ENCODE measurements around the gene SPPL2A. TPM values are rescaled to one million over a fixed set of nuclear protein-coding genes. Genes with fewer than 3 reads are reported as not detected.

Gene SPPL2A
- total RNA-seq, 1 experiment from 2014 or later, result 34.4 TPM

GRCh38 chr15:50676799-50677483 is 88.6 kb downstream of the SPPL2A start:
- Histone ChIP-seq H3F3A (ENCODE audit: low read length, unreplicated experiment) (no peaks in the 10 kb centered on the region), H3K4me1 (ENCODE audit: insufficient read depth, low read length) (no peaks in the 10 kb centered on the region), H2AFZ (ENCODE audit: low read length) (no peak overlapping the region), H3K4me3 (ENCODE audit: low read length) (no peak overlapping the region), H3K4me2 (ENCODE audit: low read length) (no peak overlapping the region), H4K20me1 (ENCODE audit: low read length) (0 out of 2 replicates have a peak, but pooled peaks cover 4% of the 10 kb centered on the region), H3K79me2 (ENCODE audit: low read length) (peaks cover 74% of the 10 kb centered on the region), H3K36me3 (ENCODE audit: low read depth, low read length) (no peaks in the 10 kb centered on the region), H3K9me3 (ENCODE audit: low read length) (no peaks in the 10 kb centered on the region), H3K27ac (ENCODE audit: low read length) (no peak overlapping the region), H3K9me2 (replicated peaks; ENCODE audit: low read length) (no peaks in the 10 kb centered on the region), H3K9ac (ENCODE audit: low read length) (no peak overlapping the region), H3K27me3 (ENCODE audit: low read length) (no peaks in the 10 kb centered on the region)
- ATAC-seq (peak; percentile 11; the same call in 1 of the 2 replicates), DNase-seq (no peak)
- ChIA-PET POLR2A (ENCODE audit: unreplicated experiment) (interaction anchor here (0.7 kb wide), 1 partner anchor 230 kb away, joined by 3 read pairs; no protein-coding TSS in a partner anchor), CTCF (interaction anchor here (0.7 kb wide), 1 partner anchor 176 kb away, joined by 4 read pairs; no protein-coding TSS in a partner anchor)
- intact Hi-C loops (cut with micrococcal nuclease), result no loop called here
- BruUV-seq (replicated peaks), result no TSS peak
- TF ChIP-seq EZH2phosphoT487 (IDR thresholded peaks at IDR 0.05; ENCODE audit: borderline replicate concordance, low read length), result no peak
- TF ChIP-seq EZH2 (IDR thresholded peaks at IDR 0.05; ENCODE audit: low read length, unreplicated experiment), result no peak
- no peak for TF ChIP-seq CTCF (conservative IDR thresholded peaks at IDR 0.05; ENCODE audit: low read depth, low read length)

GRCh38 chr15:50675535-50676144 is 89.9 kb downstream of the SPPL2A start:
- Histone ChIP-seq H3K36me3 (ENCODE audit: low read depth, low read length) (no peaks in the 10 kb centered on the region), H3K9ac (ENCODE audit: low read length) (no peak overlapping the region), H4K20me1 (ENCODE audit: low read length) (0 out of 2 replicates have a peak, but pooled peaks cover 4% of the 10 kb centered on the region), H3K9me2 (replicated peaks; ENCODE audit: low read length) (no peaks in the 10 kb centered on the region), H3K9me3 (ENCODE audit: low read length) (no peaks in the 10 kb centered on the region), H3K79me2 (ENCODE audit: low read length) (peaks cover 71% of the 10 kb centered on the region), H3K27me3 (ENCODE audit: low read length) (no peaks in the 10 kb centered on the region), H3K4me1 (ENCODE audit: insufficient read depth, low read length) (no peaks in the 10 kb centered on the region), H2AFZ (ENCODE audit: low read length) (no peak overlapping the region), H3K27ac (ENCODE audit: low read length) (no peak overlapping the region), H3K4me2 (ENCODE audit: low read length) (no peak overlapping the region), H3K4me3 (ENCODE audit: low read length) (no peak overlapping the region), H3F3A (ENCODE audit: low read length, unreplicated experiment) (no peaks in the 10 kb centered on the region)
- POLR2A ChIA-PET (ENCODE audit: unreplicated experiment), result no interaction called here
- BruUV-seq (replicated peaks), result no TSS peak
- CTCF ChIA-PET, result no interaction called here
- ATAC-seq (peak; percentile 43; the same call in 1 of the 2 replicates), DNase-seq (peak; percentile 65)
- intact Hi-C loops (cut with micrococcal nuclease), result loop anchor here (1.0 kb wide), 2 partner anchors 202 to 232 kb away; no protein-coding TSS in a partner anchor
- TF ChIP-seq EZH2 (IDR thresholded peaks at IDR 0.05; ENCODE audit: low read length, unreplicated experiment), result no peak
- TF ChIP-seq CTCF (conservative IDR thresholded peaks at IDR 0.05; ENCODE audit: low read depth, low read length), result peak; percentile 75
- TF ChIP-seq EZH2phosphoT487 (IDR thresholded peaks at IDR 0.05; ENCODE audit: borderline replicate concordance, low read length), result no peak

- no peaks in the 10 kb centered on the region for H4K20me1 ChIP-seq (ENCODE audit: low read length)
- H3K4me1 ChIP-seq (ENCODE audit: insufficient read depth, low read length), result no peaks in the 10 kb centered on the region
- TF ChIP-seq EZH2 (IDR thresholded peaks at IDR 0.05; ENCODE audit: low read length, unreplicated experiment) (no peak), CTCF (conservative IDR thresholded peaks at IDR 0.05; ENCODE audit: low read depth, low read length) (no peak), EZH2phosphoT487 (IDR thresholded peaks at IDR 0.05; ENCODE audit: borderline replicate concordance, low read length) (no peak)
- H3K4me3 ChIP-seq (ENCODE audit: low read length), result no peak overlapping the region
- peaks cover 39% of the 10 kb centered on the region for H3K79me2 ChIP-seq (ENCODE audit: low read length)
- CTCF ChIA-PET, result no interaction called here
- no peak for ATAC-seq
- no peaks in the 10 kb centered on the region for H3K9me3 ChIP-seq (ENCODE audit: low read length)
- BruUV-seq (replicated peaks), result no TSS peak
- no peak overlapping the region for H3K4me2 ChIP-seq (ENCODE audit: low read length)
- intact Hi-C loops (cut with micrococcal nuclease), result no loop called here
- H3K27ac ChIP-seq (ENCODE audit: low read length), result no peak overlapping the region
- no peaks in the 10 kb centered on the region for H3K9me2 ChIP-seq (replicated peaks; ENCODE audit: low read length)
- H3K27me3 ChIP-seq (ENCODE audit: low read length), result no peaks in the 10 kb centered on the region
- no peaks in the 10 kb centered on the region for H3F3A ChIP-seq (ENCODE audit: low read length, unreplicated experiment)
- DNase-seq, result no peak
- no peak overlapping the region for H2AFZ ChIP-seq (ENCODE audit: low read length)
- POLR2A ChIA-PET (ENCODE audit: unreplicated experiment), result no interaction called here
- no peak overlapping the region for H3K9ac ChIP-seq (ENCODE audit: low read length)
- H3K36me3 ChIP-seq (ENCODE audit: low read depth, low read length), result no peaks in the 10 kb centered on the region
Observed at GRCh38 chr15:50670115-50670514, 95.4 kb downstream of the SPPL2A start.

Measured in PC-3 (cell line).